NT2/D1 (cell line): Measurements from ENCODE around the gene CHPT1.

Experiments
- SUZ12 ChIP-seq: IDR thresholded peaks from 2 replicates; pipeline ENCODE4 v1.6.1; 2011; ENCODE audit not compliant: insufficient read length, insufficient read depth; ENCODE audit errors: extremely low read depth
- YY1 ChIP-seq: IDR thresholded peaks from 2 replicates; pipeline ENCODE4 v1.6.1; 2011; ENCODE audit not compliant: insufficient read length, insufficient read depth
- ZNF274 ChIP-seq: IDR thresholded peaks from 2 replicates; pipeline ENCODE4 v1.6.1; 2011; ENCODE audit warnings: mild to moderate bottlenecking, low read depth, low read length

GRCh38 chr12:101772012-101772775 is 74.8 kb downstream of the CHPT1 start:
- TF ChIP-seq YY1 (no peak), ZNF274 (no peak), SUZ12 (no peak)
